HAP-1 (cell line): ENCODE measurements around the gene CHAF1A.

Source experiments
- DNase-seq, 2 experiments: peaks; one replicate each; pipeline ENCODE4 v3.0.0-alpha.2; 2016 to 2020; ENCODE audit warnings: low spot score in 2 of 2
- H3K27me3 ChIP-seq: fragments of 250-450 bp; sonication (Bioruptor Pico); 2 replicates; pipeline ENCODE4 v1.5.1; 2020; ENCODE audit warnings: low read depth, mild to moderate bottlenecking, moderate library complexity
- H3K36me3 ChIP-seq: fragments of 250-450 bp; sonication (Bioruptor Pico); replicated peaks from 2 replicates; pipeline ENCODE4 v1.5.1; 2020; ENCODE audit warnings: mild to moderate bottlenecking
- H3K4me1 ChIP-seq: fragments of 250-450 bp; sonication (Bioruptor Pico); 2 replicates; pipeline ENCODE4 v1.5.1; 2020; ENCODE audit warnings: mild to moderate bottlenecking
- H3K4me3 ChIP-seq: fragments of 250-450 bp; sonication (Bioruptor Pico); 2 replicates; pipeline ENCODE4 v1.5.1; 2020; ENCODE audit warnings: mild to moderate bottlenecking, moderate library complexity
- H3K9me3 ChIP-seq: fragments of 250-450 bp; sonication (Bioruptor Pico); 2 replicates; pipeline ENCODE4 v1.5.1; 2020; ENCODE audit warnings: mild to moderate bottlenecking, moderate library complexity
- in situ Hi-C: fragments of 300-500 bp; cut with MboI; formaldehyde crosslinking; loops from 3 replicates; pipeline ENCODE4 v1.14.3; 2020; ENCODE audit warnings: low sequenced_read_pairs, inconsistent platforms, mixed read lengths

Gene CHAF1A

GRCh38 chr19:4362831-4363545 lies 39.5 kb upstream of the CHAF1A start:
- H3K9me3 ChIP-seq = no peaks in the 10 kb centered on the region
- no peaks in the 10 kb centered on the region for H3K4me1 ChIP-seq
- in situ Hi-C loops = no loop called here
- no peak overlapping the region for H3K4me3 ChIP-seq
- no peaks in the 10 kb centered on the region for H3K27me3 ChIP-seq
- H3K36me3 ChIP-seq = peaks cover 69% of the 10 kb centered on the region
- DNase-seq = no peak

GRCh38 chr19:4363571-4364304 lies 38.7 kb upstream of the CHAF1A start:
- no peak overlapping the region for H3K4me3 ChIP-seq
- H3K9me3 ChIP-seq = no peaks in the 10 kb centered on the region
- no peaks in the 10 kb centered on the region for H3K4me1 ChIP-seq
- no peaks in the 10 kb centered on the region for H3K27me3 ChIP-seq
- peaks cover 62% of the 10 kb centered on the region for H3K36me3 ChIP-seq
- in situ Hi-C loops = no loop called here
- no peak for DNase-seq

- no peaks in the 10 kb centered on the region for H3K27me3 ChIP-seq
- no peaks in the 10 kb centered on the region for H3K9me3 ChIP-seq
- in situ Hi-C loops = no loop called here
- no peak overlapping the region for H3K4me3 ChIP-seq
- H3K36me3 ChIP-seq = peaks cover 47% of the 10 kb centered on the region
- DNase-seq = no peak
- no peaks in the 10 kb centered on the region for H3K4me1 ChIP-seq
Measured at GRCh38 chr19:4365341-4365740, 37.1 kb upstream of the CHAF1A start.

- DNase-seq = no peak
- in situ Hi-C loops = no loop called here
- H3K4me3 ChIP-seq = no peak overlapping the region
- H3K27me3 ChIP-seq = no peaks in the 10 kb centered on the region
- H3K36me3 ChIP-seq = peaks cover 45% of the 10 kb centered on the region
- H3K4me1 ChIP-seq = no peaks in the 10 kb centered on the region
- no peaks in the 10 kb centered on the region for H3K9me3 ChIP-seq
Measured at GRCh38 chr19:4365791-4366665, 36.4 kb upstream of the CHAF1A start.

- Histone ChIP-seq H3K36me3 (peaks cover 45% of the 10 kb centered on the region), H3K4me1 (no peaks in the 10 kb centered on the region), H3K27me3 (no peaks in the 10 kb centered on the region), H3K9me3 (no peaks in the 10 kb centered on the region), H3K4me3 (no peak overlapping the region)
- in situ Hi-C loops = no loop called here
- DNase-seq = no peak
Measured at GRCh38 chr19:4366666-4367335, 35.6 kb upstream of the CHAF1A start.

- H3K4me1 ChIP-seq = no peaks in the 10 kb centered on the region
- H3K4me3 ChIP-seq = no peak overlapping the region
- peaks cover 40% of the 10 kb centered on the region for H3K36me3 ChIP-seq
- no peaks in the 10 kb centered on the region for H3K27me3 ChIP-seq
- no peak for DNase-seq
- H3K9me3 ChIP-seq = no peaks in the 10 kb centered on the region
- in situ Hi-C loops = no loop called here
Measured at GRCh38 chr19:4367336-4367723, 35.1 kb upstream of the CHAF1A start.

- DNase-seq = no peak
- in situ Hi-C loops = no loop called here
- no peaks in the 10 kb centered on the region for H3K9me3 ChIP-seq
- peaks cover 36% of the 10 kb centered on the region for H3K36me3 ChIP-seq
- no peaks in the 10 kb centered on the region for H3K4me1 ChIP-seq
- H3K27me3 ChIP-seq = no peaks in the 10 kb centered on the region
- no peak overlapping the region for H3K4me3 ChIP-seq
Measured at GRCh38 chr19:4367781-4368127, 34.7 kb upstream of the CHAF1A start.

GRCh38 chr19:4368128-4368820 lies 34.2 kb upstream of the CHAF1A start:
- no peak for DNase-seq
- Histone ChIP-seq H3K36me3 (peaks cover 31% of the 10 kb centered on the region), H3K4me3 (no peak overlapping the region), H3K27me3 (no peaks in the 10 kb centered on the region), H3K4me1 (no peaks in the 10 kb centered on the region), H3K9me3 (no peaks in the 10 kb centered on the region)
- in situ Hi-C loops = no loop called here

- no peak for DNase-seq
- no peaks in the 10 kb centered on the region for H3K27me3 ChIP-seq
- no peaks in the 10 kb centered on the region for H3K4me1 ChIP-seq
- H3K9me3 ChIP-seq = no peaks in the 10 kb centered on the region
- in situ Hi-C loops = no loop called here
- H3K36me3 ChIP-seq = peaks cover 21% of the 10 kb centered on the region
- H3K4me3 ChIP-seq = no peak overlapping the region
Measured at GRCh38 chr19:4369109-4369887, 33.1 kb upstream of the CHAF1A start.

- in situ Hi-C loops = no loop called here
- Histone ChIP-seq H3K36me3 (peaks cover 18% of the 10 kb centered on the region; the same call in 1 of the 2 replicates), H3K9me3 (no peaks in the 10 kb centered on the region), H3K27me3 (no peaks in the 10 kb centered on the region), H3K4me3 (no peak overlapping the region), H3K4me1 (no peaks in the 10 kb centered on the region)
- DNase-seq = no peak
Measured at GRCh38 chr19:4369888-4370260, 32.6 kb upstream of the CHAF1A start.

- peaks cover 4% of the 10 kb centered on the region for H3K4me1 ChIP-seq
- in situ Hi-C loops = no loop called here
- DNase-seq = no peak
- peaks cover 11% of the 10 kb centered on the region; the same call in 1 of the 2 replicates for H3K36me3 ChIP-seq
- no peaks in the 10 kb centered on the region for H3K27me3 ChIP-seq
- H3K9me3 ChIP-seq = no peaks in the 10 kb centered on the region
- no peak overlapping the region for H3K4me3 ChIP-seq
Measured at GRCh38 chr19:4370418-4371041, 31.9 kb upstream of the CHAF1A start.
